Measurements from ENCODE around the gene SYNE1. TPM values are rescaled to one million over a fixed set of nuclear protein-coding genes. Genes with fewer than 3 reads are reported as not detected.

SYNE1 gene
- total RNA-seq, 2 donors from 2014 or later: 135 to 160 TPM

- no peaks in the 10 kb centered on the region for H3K4me1 ChIP-seq
- TF ChIP-seq CTCF (IDR thresholded peaks at IDR 0.05): no peak
- H3K9me3 ChIP-seq: peaks cover 0 to 10% of the 10 kb centered on the region in 2 donors
- no peak for DNase-seq (ENCODE audit: low spot score)
- H3K27me3 ChIP-seq: no peaks in the 10 kb centered on the region
- no peaks in the 10 kb centered on the region for H3K36me3 ChIP-seq
- no peak overlapping the region for H3K4me3 ChIP-seq
- H3K27ac ChIP-seq: no peak overlapping the region
Observed at GRCh38 chr6:152557502-152557901, 79.7 kb downstream of the SYNE1 start.

- no peak for DNase-seq (ENCODE audit: low spot score)
- TF ChIP-seq CTCF (IDR thresholded peaks at IDR 0.05): no peak
- Histone ChIP-seq H3K4me3 (no peak overlapping the region), H3K36me3 (no peaks in the 10 kb centered on the region), H3K27ac (no peak overlapping the region), H3K27me3 (no peaks in the 10 kb centered on the region), H3K4me1 (no peaks in the 10 kb centered on the region), H3K9me3 (peaks cover 0 to 10% of the 10 kb centered on the region in 2 donors)
Observed at GRCh38 chr6:152554851-152555250, 82.3 kb downstream of the SYNE1 start.

- TF ChIP-seq CTCF (IDR thresholded peaks at IDR 0.05): peak; percentile 53 to 88
- no peaks in the 10 kb centered on the region for H3K4me1 ChIP-seq
- peaks cover 0 to 10% of the 10 kb centered on the region in 2 donors for H3K9me3 ChIP-seq
- H3K36me3 ChIP-seq: no peaks in the 10 kb centered on the region
- no peak overlapping the region for H3K4me3 ChIP-seq
- DNase-seq (ENCODE audit: low spot score): peak; percentile 68
- no peaks in the 10 kb centered on the region for H3K27me3 ChIP-seq
- H3K27ac ChIP-seq: no peak overlapping the region
Observed at GRCh38 chr6:152552616-152553209, 84.4 kb downstream of the SYNE1 start.

GRCh38 chr6:152543519-152543918 lies 93.6 kb downstream of the SYNE1 start:
- Histone ChIP-seq H3K27ac (no peak overlapping the region), H3K9me3 (no peaks in the 10 kb centered on the region), H3K4me1 (no peaks in the 10 kb centered on the region), H3K27me3 (no peaks in the 10 kb centered on the region), H3K36me3 (no peaks in the 10 kb centered on the region), H3K4me3 (no peak overlapping the region)
- DNase-seq (ENCODE audit: low spot score): no peak
- no peak for TF ChIP-seq CTCF (IDR thresholded peaks at IDR 0.05)

GRCh38 chr6:152540381-152540780 lies 96.8 kb downstream of the SYNE1 start:
- no peaks in the 10 kb centered on the region for H3K36me3 ChIP-seq
- no peak for TF ChIP-seq CTCF (IDR thresholded peaks at IDR 0.05)

GRCh38 chr6:152534541-152534940 lies 102.6 kb downstream of the SYNE1 start:
- H3K36me3 ChIP-seq: no peaks in the 10 kb centered on the region
- no peak for DNase-seq (ENCODE audit: low spot score)

More at GRCh38 chr6:152540381-152540780, 96.8 kb downstream of the SYNE1 start:
- H3K27me3 ChIP-seq: no peaks in the 10 kb centered on the region
- H3K27ac ChIP-seq: no peak overlapping the region
- no peaks in the 10 kb centered on the region for H3K9me3 ChIP-seq
- DNase-seq (ENCODE audit: low spot score): no peak
- no peak overlapping the region for H3K4me3 ChIP-seq
- no peaks in the 10 kb centered on the region for H3K4me1 ChIP-seq

More at GRCh38 chr6:152534541-152534940, 102.6 kb downstream of the SYNE1 start:
- Histone ChIP-seq H3K27me3 (no peaks in the 10 kb centered on the region), H3K4me1 (no peaks in the 10 kb centered on the region), H3K4me3 (no peak overlapping the region), H3K9me3 (no peaks in the 10 kb centered on the region), H3K27ac (no peak overlapping the region)
- TF ChIP-seq CTCF (IDR thresholded peaks at IDR 0.05): no peak

Data from right atrium auricular region (tissue), 2 donors.